OCI-LY7 (cell line): ENCODE measurements around the gene SGTA. TPM values are rescaled to one million over a fixed set of nuclear protein-coding genes. Genes with fewer than 3 reads are reported as not detected.
A peak's percentile ranks its signal among the peaks of the same experiment; 100 is the strongest.

Source experiments
- BruUV-seq: library from RNA; stranded (reverse); fragments of 400-500 nt; replicated peaks from 2 replicates; lab custom pipeline; 2021; lab: Mats Ljungman, UMichigan
- CTCF ChIA-PET: fragments of 300-600 bp; sonication (Branson Sonifier 250); formaldehyde crosslinking; loops from one replicate; lab custom pipeline; 2022; ENCODE audit warnings: antibody characterized with exemption; ENCODE audit not compliant: unreplicated experiment; lab: Charles Lee
- POLR2A ChIA-PET: fragments of 300-600 bp; sonication (Branson Sonifier 250); formaldehyde crosslinking; loops from one replicate; lab custom pipeline; 2022; ENCODE audit warnings: antibody characterized with exemption; lab: Charles Lee
- DNase-seq: peaks from one replicate; pipeline ENCODE4 v3.0.0-alpha.2; 2015; ENCODE audit warnings: low spot score
- H2AFZ ChIP-seq: fragments of 200-600 bp; sonication (generic), shearing (Covaris generic); 2 replicates; pipeline ENCODE4 v1.6.1; 2014; ENCODE audit warnings: mild to moderate bottlenecking, antibody characterized with exemption, low read length, moderate library complexity
- H3K27ac ChIP-seq: fragments of 200-600 bp; sonication (generic); 2 replicates; pipeline ENCODE4 v1.5.1; 2014; ENCODE audit warnings: mixed run types, low read depth, mild to moderate bottlenecking, moderate library complexity, low read length, inconsistent platforms; ENCODE audit not compliant: poor library complexity, severe bottlenecking
- H3K36me3 ChIP-seq: fragments of 200-600 bp; sonication (generic); 2 replicates; pipeline ENCODE4 v1.6.1; 2014; ENCODE audit warnings: mild to moderate bottlenecking, antibody characterized with exemption, low read length, moderate library complexity, mixed read lengths; ENCODE audit not compliant: insufficient read depth
- H3K4me1 ChIP-seq: fragments of 200-600 bp; sonication (generic); 2 replicates; pipeline ENCODE4 v1.5.1; 2014; ENCODE audit warnings: mild to moderate bottlenecking, low read length; ENCODE audit not compliant: insufficient read depth, poor library complexity, severe bottlenecking
- H3K4me2 ChIP-seq: fragments of 200-600 bp; sonication (generic); 2 replicates; pipeline ENCODE4 v1.6.1; 2014; ENCODE audit warnings: mild to moderate bottlenecking, low read length
- H3K4me3 ChIP-seq: fragments of 200-600 bp; sonication (generic); 2 replicates; pipeline ENCODE4 v1.5.1; 2014; ENCODE audit warnings: mild to moderate bottlenecking, low read depth, low read length; ENCODE audit not compliant: poor library complexity, severe bottlenecking
- H3K79me2 ChIP-seq: fragments of 200-600 bp; sonication (generic); 2 replicates; pipeline ENCODE4 v1.6.1; 2016; ENCODE audit warnings: low read depth, mild to moderate bottlenecking, low read length, moderate library complexity, mixed read lengths; ENCODE audit not compliant: insufficient read depth
- H3K9me2 ChIP-seq: fragments of 200-600 bp; sonication (generic); 2 replicates; pipeline ENCODE4 v1.6.1; 2016; ENCODE audit warnings: mild to moderate bottlenecking, low read length, mixed read lengths; ENCODE audit not compliant: insufficient read depth
- H3K9me3 ChIP-seq: fragments of 200-600 bp; sonication (generic); 2 replicates; pipeline ENCODE4 v1.6.1; 2014; ENCODE audit warnings: mild to moderate bottlenecking, mixed run types, low read length, mixed read lengths
- H4K20me1 ChIP-seq: fragments of 200-600 bp; sonication (generic); 2 replicates; pipeline ENCODE4 v1.6.1; 2014; ENCODE audit warnings: mild to moderate bottlenecking, antibody characterized with exemption, low read length, moderate library complexity, mixed read lengths; ENCODE audit not compliant: insufficient read depth
- EZH2phosphoT487 ChIP-seq: fragments of 200-600 bp; sonication (generic); IDR thresholded peaks from 2 replicates; pipeline ENCODE4 v1.6.1; 2018; ENCODE audit warnings: low read depth, borderline replicate concordance, mild to moderate bottlenecking, mixed run types, antibody characterized with exemption, low read length, moderate library complexity, mixed read lengths
- intact Hi-C: fragments of 100-400 bp; cut with micrococcal nuclease; formaldehyde crosslinking; loops from one replicate; pipeline ENCODE4 v1.10.0; 2022; ENCODE audit not compliant: unreplicated experiment
- total RNA-seq, 2 experiments: library from RNA; depleted of rRNA in 1 of 2; stranded (reverse); fragments of >200 nt in 1 of 2; shearing (Covaris generic) in 1 of 2; gene quantifications; 2 replicates each; pipeline ENCODE4 v1.2.3, GENCODE V29; 2014 to 2022
- TF ChIP-seq, protein P1 (sequence below): fragments of 200-600 bp; sonication (generic); conservative IDR thresholded peaks from 2 replicates; pipeline ENCODE4 v1.5.1; 2014; ENCODE audit warnings: mild to moderate bottlenecking, antibody characterized with exemption, low read length, moderate library complexity, mixed read lengths

The SGTA gene
- total RNA-seq, 2 experiments from 2014 or later = 68.2 to 82.4 TPM

DNA sequence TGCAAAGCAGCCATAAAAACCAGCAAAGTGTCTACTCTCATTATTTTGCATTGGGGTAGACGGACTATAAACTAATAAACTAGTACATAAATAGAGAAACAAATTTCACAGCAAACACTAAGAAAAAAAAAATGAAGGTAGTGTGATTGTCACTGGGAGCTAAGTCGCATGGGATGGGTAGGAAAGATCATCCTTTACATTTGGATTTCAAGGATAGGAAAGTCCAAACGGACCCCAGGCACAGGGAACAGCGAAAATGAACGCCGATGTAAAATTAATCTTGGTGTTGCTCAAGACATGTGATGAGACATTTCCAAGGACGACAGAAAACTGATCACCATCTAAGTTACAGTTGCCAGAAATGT lies 690 bp upstream of the SGTA start:
- ChIA-PET CTCF (interaction anchor here (1.0 kb wide), 1 partner anchor 141 kb away, joined by 4 read pairs; no protein-coding TSS in a partner anchor), POLR2A (interaction anchor here (1.2 kb wide), 1 partner anchor 58 kb away, joined by 5 read pairs; the partner anchor contains the start of gene ZNF555)
- Histone ChIP-seq H2AFZ (peak overlapping the region; percentile 76; the same call in 1 of the 2 replicates), H3K4me3 (peak overlapping the region; percentile 97), H4K20me1 (peaks cover 24% of the 10 kb centered on the region), H3K79me2 (peaks cover 78% of the 10 kb centered on the region), H3K4me1 (peaks cover 61% of the 10 kb centered on the region), H3K4me2 (peak overlapping the region; percentile 69), H3K27ac (peak overlapping the region; percentile 79), H3K9me2 (no peaks in the 10 kb centered on the region), H3K9me3 (no peaks in the 10 kb centered on the region), H3K36me3 (peaks cover 47% of the 10 kb centered on the region)
- intact Hi-C loops = loop anchor here (2.0 kb wide), 1 partner anchor 57 kb away; the partner anchor contains the start of gene ZNF555
- no peak for TF ChIP-seq EZH2phosphoT487
- TF ChIP-seq, protein P1, sequence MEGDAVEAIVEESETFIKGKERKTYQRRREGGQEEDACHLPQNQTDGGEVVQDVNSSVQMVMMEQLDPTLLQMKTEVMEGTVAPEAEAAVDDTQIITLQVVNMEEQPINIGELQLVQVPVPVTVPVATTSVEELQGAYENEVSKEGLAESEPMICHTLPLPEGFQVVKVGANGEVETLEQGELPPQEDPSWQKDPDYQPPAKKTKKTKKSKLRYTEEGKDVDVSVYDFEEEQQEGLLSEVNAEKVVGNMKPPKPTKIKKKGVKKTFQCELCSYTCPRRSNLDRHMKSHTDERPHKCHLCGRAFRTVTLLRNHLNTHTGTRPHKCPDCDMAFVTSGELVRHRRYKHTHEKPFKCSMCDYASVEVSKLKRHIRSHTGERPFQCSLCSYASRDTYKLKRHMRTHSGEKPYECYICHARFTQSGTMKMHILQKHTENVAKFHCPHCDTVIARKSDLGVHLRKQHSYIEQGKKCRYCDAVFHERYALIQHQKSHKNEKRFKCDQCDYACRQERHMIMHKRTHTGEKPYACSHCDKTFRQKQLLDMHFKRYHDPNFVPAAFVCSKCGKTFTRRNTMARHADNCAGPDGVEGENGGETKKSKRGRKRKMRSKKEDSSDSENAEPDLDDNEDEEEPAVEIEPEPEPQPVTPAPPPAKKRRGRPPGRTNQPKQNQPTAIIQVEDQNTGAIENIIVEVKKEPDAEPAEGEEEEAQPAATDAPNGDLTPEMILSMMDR = no peak
- BruUV-seq = no TSS peak
- DNase-seq = no peak

DNA sequence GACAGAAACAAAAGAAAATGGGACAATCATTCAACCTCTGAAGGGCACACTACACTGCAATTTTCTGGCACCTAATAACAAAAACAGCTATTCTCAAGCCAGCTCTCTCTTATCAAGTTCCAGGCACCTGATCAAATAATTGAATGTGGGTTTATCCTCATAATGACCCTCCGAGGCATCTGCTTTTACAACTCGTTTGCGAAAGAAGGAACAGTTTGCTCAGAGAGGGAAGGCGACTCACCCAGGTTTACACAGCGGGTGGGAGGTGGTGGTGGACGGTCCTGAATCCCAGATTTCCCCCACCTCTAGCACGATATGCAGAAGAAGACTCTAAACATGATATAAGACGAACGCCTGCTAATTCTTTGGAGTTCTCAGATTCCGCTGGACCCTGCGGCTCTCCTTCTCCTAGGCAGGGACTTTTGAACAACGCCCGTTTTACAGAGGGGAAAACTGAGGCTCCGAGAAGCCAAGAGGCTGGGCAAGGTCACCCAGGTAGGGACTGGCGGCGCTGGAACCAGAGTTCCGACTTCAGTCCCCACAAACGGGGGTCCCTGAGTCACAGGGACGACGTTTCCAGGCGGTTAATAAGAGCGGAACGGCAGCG lies 641 bp downstream of the SGTA start:
- no peaks in the 10 kb centered on the region for H3K9me2 ChIP-seq
- peaks cover 82% of the 10 kb centered on the region for H3K79me2 ChIP-seq
- H3K9me3 ChIP-seq = no peaks in the 10 kb centered on the region
- TF ChIP-seq EZH2phosphoT487 = no peak
- TF ChIP-seq, protein P1 = no peak
- H3K4me2 ChIP-seq = peak overlapping the region; percentile 78
- intact Hi-C loops = loop anchor here (2.0 kb wide), 1 partner anchor 58 kb away; the partner anchor contains the start of gene ZNF555
- peak overlapping the region; percentile 97 for H3K4me3 ChIP-seq
- BruUV-seq = TSS peak; percentile 67
- CTCF ChIA-PET = interaction anchor here (1.0 kb wide), 1 partner anchor 142 kb away, joined by 4 read pairs; no protein-coding TSS in a partner anchor
- H4K20me1 ChIP-seq = peaks cover 18% of the 10 kb centered on the region
- H3K4me1 ChIP-seq = peaks cover 52% of the 10 kb centered on the region
- no peak for DNase-seq
- H3K36me3 ChIP-seq = peaks cover 46% of the 10 kb centered on the region
- H3K27ac ChIP-seq = peak overlapping the region; percentile 58
- peak overlapping the region; percentile 45; the same call in 1 of the 2 replicates for H2AFZ ChIP-seq
- POLR2A ChIA-PET = no interaction called here

DNA sequence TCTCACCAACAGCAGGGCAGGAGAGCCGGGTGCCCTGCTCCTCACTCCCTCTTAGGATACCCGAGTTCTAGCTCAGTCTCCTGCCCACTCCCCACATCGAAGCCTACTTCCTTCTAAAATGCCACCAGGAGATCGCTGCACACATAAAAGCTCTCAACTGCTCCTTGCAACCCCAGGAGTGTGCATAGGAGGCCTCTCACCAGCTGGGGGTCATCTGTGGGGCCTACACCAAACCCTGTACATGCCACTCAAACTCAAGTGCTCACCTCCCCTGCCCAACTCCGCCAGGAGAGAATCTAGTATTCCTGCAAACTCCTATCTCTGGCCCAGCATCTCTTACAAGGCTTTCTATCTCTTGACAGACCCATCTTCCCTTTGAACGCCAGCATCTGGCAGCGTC lies 2.8 kb downstream of the SGTA start:
- no TSS peak for BruUV-seq
- Histone ChIP-seq H3K9me3 (no peaks in the 10 kb centered on the region), H3K4me2 (peak overlapping the region; percentile 14; the same call in 1 of the 2 replicates), H3K79me2 (peaks cover 83% of the 10 kb centered on the region), H3K4me3 (no peak overlapping the region), H3K27ac (no peak overlapping the region), H4K20me1 (peaks cover 19% of the 10 kb centered on the region), H2AFZ (no peak overlapping the region), H3K36me3 (peaks cover 56% of the 10 kb centered on the region), H3K9me2 (no peaks in the 10 kb centered on the region), H3K4me1 (peaks cover 44% of the 10 kb centered on the region)
- intact Hi-C loops = no loop called here
- no peak for DNase-seq
- TF ChIP-seq EZH2phosphoT487 = no peak
- TF ChIP-seq, protein P1 = no peak
- ChIA-PET CTCF (no interaction called here), POLR2A (no interaction called here)
